Epithelial cell of prostate (primary cell): ENCODE results near the gene KCNC3.

ENCODE experiments used
- DNase-seq: peaks from one replicate; pipeline ENCODE4 v3.0.0-alpha.2; 2011; ENCODE audit warnings: low read depth, low spot score
- H3K27ac ChIP-seq: fragments of 450-650 bp; 2 replicates; pipeline ENCODE4 v1.5.1; 2017; ENCODE audit warnings: mild to moderate bottlenecking

Gene KCNC3

DNA sequence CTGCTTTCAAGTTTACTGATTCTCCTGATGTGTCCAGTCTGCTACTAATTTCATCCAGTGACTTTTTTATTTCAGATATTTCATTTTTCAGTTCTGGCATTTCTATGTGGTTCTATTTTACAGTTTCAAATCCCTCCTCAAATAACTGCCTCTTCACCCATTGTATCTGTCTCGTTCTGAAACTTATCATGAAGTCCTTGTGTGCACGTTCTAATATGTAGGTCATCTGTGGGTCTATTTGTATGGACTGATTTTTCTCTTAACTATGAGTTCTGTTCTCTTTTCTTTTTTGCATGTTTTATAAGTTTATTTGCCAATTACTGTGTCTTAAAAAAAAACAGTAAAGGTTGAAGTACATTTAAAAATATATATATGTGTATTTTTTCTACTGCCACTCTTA lies 43.3 kb downstream of the KCNC3 start:
- H3K27ac ChIP-seq, result no peak overlapping the region
- DNase-seq, result no peak

DNA sequence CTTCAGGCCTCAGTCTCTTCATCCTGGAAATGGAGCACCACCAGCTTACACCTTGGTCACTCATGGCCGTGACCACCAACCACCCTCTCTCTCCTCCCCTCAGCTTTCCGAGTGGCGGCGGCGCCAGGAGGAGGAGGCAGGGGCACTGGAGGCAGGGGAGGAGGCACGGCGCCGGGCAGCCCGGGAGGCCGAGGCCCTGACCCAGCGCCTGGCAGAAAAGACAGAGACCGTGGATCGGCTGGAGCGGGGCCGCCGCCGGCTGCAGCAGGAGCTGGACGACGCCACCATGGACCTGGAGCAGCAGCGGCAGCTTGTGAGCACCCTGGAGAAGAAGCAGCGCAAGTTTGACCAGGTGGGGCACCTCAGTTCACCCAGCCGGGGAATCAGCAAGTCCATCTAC lies 47.7 kb downstream of the KCNC3 start:
- H3K27ac ChIP-seq, result no peak overlapping the region
- no peak for DNase-seq

DNA sequence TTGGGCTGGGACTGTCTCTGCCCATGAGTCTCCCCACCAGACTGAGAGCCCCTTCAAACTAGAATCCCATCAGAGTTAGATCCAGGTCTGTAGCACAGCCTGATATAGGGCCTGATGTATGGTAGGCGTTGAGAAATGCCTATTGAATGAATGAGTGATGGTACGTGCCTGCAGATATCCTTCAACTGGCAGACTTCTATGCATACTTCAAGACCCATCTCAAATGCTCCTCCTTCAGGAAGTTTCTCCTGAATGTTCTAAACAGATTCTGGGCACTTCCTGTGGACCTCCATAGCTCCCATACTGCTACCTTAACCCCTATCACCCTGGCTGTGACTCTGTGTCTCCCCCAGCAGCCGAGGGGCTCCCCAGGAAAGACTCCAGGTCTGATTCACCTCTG lies 48.2 kb downstream of the KCNC3 start:
- H3K27ac ChIP-seq, result no peak overlapping the region
- DNase-seq, result no peak

DNA sequence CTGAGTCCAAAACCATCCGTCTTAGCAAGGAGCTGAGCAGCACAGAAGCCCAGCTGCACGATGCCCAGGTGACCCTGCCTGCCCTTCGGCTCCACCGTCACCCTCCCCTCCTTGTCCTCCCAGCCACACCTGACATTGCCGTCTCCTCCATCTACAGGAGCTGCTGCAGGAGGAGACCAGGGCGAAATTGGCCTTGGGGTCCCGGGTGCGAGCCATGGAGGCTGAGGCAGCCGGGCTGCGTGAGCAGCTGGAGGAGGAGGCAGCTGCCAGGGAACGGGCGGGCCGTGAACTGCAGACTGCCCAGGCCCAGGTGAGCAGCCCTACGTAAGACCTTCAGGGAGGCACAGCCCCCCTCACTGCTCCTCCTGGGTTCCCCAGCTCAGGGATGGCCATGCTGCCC lies 49.1 kb downstream of the KCNC3 start:
- DNase-seq, result no peak
- no peak overlapping the region for H3K27ac ChIP-seq

DNA sequence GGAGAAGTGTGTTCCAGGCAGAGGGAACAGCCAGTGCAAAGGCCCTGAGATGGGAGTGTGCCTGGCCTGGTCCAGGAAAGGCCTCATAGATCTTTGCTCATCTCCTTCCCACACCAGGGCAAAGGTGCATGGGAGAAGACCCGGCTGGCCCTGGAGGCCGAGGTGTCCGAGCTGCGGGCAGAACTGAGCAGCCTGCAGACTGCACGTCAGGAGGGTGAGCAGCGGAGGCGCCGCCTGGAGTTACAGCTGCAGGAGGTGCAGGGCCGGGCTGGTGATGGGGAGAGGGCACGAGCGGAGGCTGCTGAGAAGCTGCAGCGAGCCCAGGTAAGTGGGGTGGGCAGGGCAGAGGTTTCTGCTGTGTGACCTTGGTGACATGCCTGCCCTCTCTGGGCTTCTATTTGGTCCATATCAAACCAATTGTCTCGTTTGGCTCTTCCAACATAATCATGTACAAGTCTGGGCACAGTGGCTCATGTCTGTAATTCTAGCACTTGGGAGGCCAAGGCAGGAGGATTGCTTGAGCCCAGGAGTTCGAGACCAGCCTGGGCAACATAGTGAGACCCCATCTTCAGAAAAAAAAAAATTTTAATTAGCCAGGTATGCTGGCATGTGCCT lies 51.1 kb downstream of the KCNC3 start:
- DNase-seq, result no peak
- H3K27ac ChIP-seq, result no peak overlapping the region

DNA sequence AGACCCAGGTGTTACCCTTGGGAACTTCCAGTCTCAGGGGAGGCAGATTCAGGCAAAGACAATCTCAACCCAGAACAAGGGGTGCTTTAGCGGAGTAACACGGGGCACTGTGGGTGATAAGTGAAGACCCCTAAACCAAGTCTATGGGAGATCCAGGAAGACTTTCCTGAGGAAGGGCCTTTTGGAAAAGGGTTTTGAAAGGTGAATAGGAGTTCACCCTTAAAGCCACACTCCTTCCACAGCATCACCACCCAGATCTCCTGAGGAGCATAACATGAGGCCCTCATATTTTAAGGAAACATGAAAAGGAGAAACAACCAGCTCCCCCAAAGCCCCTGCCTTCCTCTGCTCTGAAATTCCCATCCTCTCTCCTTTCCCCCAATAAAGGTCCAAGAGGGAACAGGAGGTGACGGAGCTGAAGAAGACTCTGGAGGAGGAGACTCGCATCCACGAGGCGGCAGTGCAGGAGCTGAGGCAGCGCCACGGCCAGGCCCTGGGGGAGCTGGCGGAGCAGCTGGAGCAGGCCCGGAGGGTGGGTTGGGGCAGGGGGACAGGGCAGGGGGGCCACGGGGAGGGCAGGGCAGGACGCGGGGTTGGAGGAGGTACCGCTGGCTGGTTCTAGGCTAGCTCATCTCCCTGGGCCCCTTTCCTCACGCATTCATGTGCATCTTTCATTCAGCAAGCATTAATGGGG lies 52.7 kb downstream of the KCNC3 start:
- DNase-seq, result no peak

DNA sequence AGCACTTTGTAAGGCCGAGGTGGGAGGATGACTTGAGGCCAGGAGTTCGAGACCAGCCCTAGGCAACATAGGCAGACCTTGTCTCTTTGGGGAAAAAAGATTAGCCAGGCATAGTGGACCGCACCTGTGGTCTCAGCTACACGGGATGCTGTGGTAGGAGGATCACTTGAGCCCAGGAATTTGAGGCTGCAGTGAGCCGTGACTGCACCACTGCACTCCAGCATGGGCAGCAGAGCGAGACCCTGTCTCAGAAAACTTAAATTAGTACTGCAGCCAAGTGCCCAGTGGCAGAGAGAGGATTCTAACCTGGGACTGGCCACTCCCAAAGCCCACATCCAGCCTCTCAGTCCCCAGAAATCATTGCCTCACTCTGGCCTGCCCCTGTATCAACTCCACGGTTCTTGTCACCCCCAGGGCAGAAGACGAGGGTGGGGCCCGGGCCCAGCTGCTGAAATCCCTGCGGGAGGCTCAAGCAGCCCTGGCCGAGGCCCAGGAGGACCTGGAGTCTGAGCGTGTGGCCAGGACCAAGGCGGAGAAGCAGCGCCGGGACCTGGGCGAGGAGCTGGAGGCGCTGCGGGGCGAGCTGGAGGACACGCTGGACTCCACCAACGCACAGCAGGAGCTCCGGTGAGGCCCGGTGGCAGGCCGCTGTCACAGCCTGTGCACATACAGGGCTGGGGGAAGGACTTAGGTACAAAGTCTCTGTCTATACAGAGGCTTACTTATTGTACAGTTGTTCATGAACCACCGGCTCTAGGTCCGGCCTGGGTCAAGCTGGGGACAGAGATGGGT lies 53.4 kb downstream of the KCNC3 start:
- no peak for DNase-seq

More for the DNA sequence above, 52.7 kb downstream of the KCNC3 start:
- H3K27ac ChIP-seq, result no peak overlapping the region

DNA sequence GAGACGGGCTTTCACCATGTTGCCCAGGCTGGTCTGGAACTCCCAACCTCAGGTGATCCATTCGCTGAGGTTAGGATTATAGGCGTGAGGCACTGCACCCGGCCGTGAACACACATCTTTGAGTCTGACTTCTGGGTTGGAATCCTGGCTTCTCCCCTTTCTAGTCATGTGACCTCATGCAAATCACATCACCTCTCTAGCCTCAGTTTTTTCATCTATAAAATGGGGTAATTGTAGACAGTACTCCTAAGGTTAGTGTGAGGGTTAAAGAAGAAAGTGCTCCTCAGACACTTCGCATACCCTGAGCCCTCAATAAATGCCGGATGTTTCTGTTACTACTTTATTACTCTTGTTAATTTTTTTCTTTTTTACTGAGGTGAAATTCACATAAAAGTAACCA lies 55.4 kb downstream of the KCNC3 start:
- no peak for DNase-seq

More for the DNA sequence above, 53.4 kb downstream of the KCNC3 start:
- H3K27ac ChIP-seq, result no peak overlapping the region

DNA sequence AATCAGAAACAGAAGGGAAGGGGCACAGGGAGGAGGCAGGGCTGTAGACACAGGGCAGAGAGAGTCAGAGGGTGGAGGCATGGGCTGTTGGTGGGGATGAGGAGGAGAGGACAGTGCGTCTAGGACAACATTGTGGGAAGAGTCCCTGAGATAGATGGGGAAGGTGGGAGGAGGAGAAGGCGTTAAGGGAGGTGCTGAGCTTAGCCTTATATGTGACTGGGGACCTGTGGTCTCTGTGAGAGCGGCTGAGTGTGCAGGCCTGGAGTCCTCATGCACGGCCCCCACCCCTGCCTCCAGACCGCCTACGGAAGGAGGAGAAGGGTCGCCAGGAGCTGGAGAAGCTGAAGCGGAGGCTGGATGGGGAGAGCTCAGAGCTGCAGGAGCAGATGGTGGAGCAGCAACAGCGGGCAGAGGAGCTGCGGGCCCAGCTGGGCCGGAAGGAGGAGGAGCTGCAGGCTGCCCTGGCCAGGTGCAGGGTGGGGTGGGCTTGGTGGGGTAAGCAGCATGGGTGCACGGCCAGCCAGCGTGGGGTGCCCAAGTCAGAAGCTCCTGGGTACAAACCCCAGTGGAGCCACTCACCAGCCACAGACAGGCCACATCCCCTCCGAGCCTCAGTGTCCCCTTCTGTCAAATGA lies 56.8 kb downstream of the KCNC3 start:
- no peak overlapping the region for H3K27ac ChIP-seq
- no peak for DNase-seq

More for the DNA sequence above, 55.4 kb downstream of the KCNC3 start:
- H3K27ac ChIP-seq, result no peak overlapping the region

DNA sequence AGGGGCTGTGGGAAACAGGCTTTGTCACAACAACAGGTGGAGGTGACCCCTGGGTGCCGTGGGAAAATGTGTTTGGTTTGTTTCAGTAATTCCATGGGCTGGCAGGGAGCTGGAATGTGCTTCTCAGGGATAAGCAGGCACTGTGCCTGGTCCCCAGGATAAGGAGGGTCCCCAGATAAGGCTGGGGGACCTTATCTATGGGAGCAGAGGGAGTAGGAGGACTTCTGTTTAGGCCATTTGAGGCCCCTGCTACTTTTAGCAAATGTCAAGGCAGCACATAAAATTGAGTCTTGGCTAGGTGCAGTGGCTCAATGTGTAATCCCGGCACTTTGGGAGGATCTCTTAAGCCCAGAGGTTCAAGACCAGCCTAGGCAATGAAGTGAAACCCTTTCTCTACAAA lies 59.5 kb downstream of the KCNC3 start:
- DNase-seq, result no peak
- no peak overlapping the region for H3K27ac ChIP-seq

DNA sequence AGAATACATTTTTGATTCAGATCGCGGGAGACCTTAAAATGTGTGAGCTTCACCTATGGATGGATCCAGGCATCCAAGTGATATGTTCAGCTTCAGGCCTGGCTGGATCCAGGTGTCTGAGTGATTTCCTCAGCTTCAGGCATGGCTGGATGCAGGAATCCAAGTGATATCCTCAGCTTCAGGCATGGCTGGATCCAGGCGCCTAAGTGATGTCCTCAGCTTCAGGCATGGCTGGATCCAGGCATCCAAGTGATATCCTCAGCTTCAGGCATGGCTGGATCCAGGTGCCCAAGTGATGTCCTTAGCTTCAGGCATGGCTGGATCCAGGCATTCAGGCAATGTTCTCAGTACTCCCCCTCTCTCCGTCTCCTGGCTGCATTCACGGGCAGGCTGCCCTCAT lies 60.7 kb downstream of the KCNC3 start:
- no peak overlapping the region for H3K27ac ChIP-seq
- DNase-seq, result no peak

DNA sequence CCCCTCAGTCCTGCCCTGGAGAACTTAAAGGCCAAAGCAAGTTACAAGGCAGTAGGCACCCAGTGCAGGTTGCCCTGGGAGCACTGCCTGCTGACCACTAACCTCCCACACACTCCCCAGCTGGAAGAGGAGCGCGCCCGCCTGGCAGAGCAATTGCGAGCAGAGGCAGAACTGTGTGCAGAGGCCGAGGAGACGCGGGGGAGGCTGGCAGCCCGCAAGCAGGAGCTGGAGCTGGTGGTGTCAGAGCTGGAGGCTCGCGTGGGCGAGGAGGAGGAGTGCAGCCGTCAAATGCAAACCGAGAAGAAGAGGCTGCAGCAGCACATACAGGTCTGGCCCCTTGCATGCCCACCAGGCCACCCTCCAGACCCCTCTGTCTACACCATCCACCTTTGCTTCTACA lies 61.1 kb downstream of the KCNC3 start:
- DNase-seq, result no peak
- no peak overlapping the region for H3K27ac ChIP-seq

DNA sequence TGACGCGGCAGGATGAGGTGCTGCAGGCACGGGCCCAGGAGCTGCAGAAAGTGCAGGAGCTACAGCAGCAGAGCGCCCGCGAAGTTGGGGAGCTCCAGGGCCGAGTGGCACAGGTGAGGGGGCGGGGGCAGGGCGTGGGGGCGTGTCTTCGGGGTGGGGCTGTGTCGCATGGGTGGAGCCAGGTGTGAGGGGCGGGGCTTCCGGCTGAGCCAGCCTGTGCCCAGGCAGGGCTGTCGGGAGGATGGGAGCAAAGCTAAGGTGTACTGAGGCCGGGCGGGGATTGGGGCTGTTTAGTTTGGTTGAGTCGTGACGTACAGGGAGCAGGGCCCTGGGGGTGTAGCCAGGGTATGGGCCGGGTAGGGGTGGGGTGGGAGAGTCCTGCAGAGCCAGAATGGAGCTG lies 62.3 kb downstream of the KCNC3 start:
- no peak for DNase-seq
- H3K27ac ChIP-seq, result no peak overlapping the region

DNA sequence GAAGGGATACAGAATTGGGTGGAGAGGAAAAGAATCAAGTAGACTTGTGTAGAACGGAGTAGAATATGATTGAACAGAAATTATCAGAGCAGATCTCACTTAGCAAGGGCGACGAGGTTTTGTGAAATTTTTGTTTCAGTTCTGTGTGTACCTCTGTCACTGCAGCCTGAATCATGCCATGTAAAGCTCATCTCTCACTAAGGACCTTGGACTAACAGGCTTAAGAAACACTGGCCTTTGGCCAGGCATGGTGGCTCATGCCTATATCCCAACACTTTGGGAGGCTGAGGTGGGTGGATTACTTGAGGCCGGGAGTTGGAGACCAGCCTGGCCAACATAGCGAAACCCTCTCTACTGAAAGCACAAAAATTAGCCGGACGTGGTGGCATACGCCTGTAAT lies 63.1 kb downstream of the KCNC3 start:
- DNase-seq, result no peak
- no peak overlapping the region for H3K27ac ChIP-seq

DNA sequence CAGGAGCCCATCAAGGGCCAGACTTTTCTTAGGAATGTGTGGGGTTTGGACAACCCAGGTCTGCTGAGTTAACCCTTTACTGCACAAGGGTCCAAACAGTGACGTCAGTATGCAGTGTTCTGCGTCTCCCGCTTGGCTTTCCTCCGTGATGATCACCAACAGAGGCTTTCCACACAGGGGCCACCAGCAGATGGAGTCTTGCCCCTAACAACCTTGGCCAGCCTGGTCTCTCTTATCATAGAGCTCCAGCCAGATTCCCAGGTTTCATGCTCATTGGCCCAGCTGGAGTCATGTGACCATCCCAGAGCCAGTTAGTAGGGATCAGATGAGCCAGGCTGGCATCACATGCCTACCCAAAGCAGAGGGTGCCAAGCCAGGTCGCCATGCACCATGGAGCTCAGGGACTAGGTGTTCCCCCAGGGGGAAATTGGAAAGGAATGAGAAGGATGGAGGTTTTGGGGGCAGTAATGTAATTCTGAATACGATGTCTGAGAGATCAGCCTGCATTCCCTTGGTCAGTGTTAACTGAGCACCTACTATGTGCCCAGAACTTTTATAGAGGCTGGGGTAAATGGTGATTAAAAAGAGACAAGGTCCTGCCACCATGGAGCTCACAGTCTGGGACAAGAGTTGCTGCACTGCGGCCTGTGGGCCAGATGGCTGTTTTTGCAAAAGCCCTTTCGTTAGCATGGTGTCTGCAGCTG lies 64.5 kb downstream of the KCNC3 start:
- no peak overlapping the region for H3K27ac ChIP-seq
- DNase-seq, result no peak

DNA sequence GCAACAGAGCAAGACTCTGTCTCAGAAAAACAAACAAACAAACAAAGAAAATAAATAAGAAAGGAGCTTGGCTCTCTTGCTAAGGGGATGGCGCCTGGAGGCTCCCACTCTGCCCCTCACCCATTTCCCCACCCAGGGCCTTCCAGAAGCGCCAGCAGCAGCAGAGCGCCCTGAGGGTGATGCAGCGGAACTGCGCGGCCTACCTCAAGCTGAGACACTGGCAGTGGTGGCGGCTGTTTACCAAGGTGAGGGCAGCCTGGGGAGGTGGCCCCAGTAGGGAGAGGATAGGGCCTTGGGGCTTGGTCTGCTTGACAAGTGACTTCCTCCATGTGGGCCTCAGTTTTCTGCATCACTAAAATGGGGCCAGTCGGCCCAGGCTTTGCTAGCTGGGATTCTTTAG lies 66.0 kb downstream of the KCNC3 start:
- no peak for DNase-seq
- H3K27ac ChIP-seq, result no peak overlapping the region
